H9 (cell line): Measurements from ENCODE around the gene ANK3. TPM values are rescaled to one million over a fixed set of nuclear protein-coding genes. Genes with fewer than 3 reads are reported as not detected.
A peak's percentile ranks its signal among the peaks of the same experiment; 100 is the strongest.

ENCODE experiments used
- DNase-seq: peaks from one replicate; pipeline ENCODE4 v3.0.0-alpha.2; 2017
- H2AFZ ChIP-seq: one replicate; pipeline ENCODE4 v1.6.1; 2013; ENCODE audit warnings: mild to moderate bottlenecking, low read length, control low read depth, moderate library complexity
- H2AK5ac ChIP-seq: 2 replicates; pipeline ENCODE4 v1.6.1; 2013; ENCODE audit warnings: low read length, control low read depth, mixed read lengths; ENCODE audit not compliant: insufficient read length
- H2BK120ac ChIP-seq: one replicate; pipeline ENCODE4 v1.6.1; 2013; ENCODE audit warnings: low read depth, mild to moderate bottlenecking, low read length, control low read depth, inconsistent platforms; ENCODE audit not compliant: poor library complexity, severe bottlenecking
- H2BK12ac ChIP-seq: 2 replicates; pipeline ENCODE4 v1.6.1; 2013; ENCODE audit warnings: low read length, control low read depth, mixed read lengths, low read depth; ENCODE audit not compliant: insufficient read length
- H2BK15ac ChIP-seq: 2 replicates; pipeline ENCODE4 v1.6.1; 2013; ENCODE audit warnings: low read depth, low read length, control low read depth
- H2BK20ac ChIP-seq: one replicate; pipeline ENCODE4 v1.6.1; 2013; ENCODE audit warnings: low read depth, mild to moderate bottlenecking, low read length, control low read depth, inconsistent platforms; ENCODE audit not compliant: poor library complexity, severe bottlenecking
- H2BK5ac ChIP-seq: 2 replicates; pipeline ENCODE4 v1.6.1; 2013; ENCODE audit warnings: low read length, control low read depth, mixed read lengths; ENCODE audit not compliant: insufficient read length
- H3K14ac ChIP-seq: 2 replicates; pipeline ENCODE4 v1.6.1; 2013; ENCODE audit warnings: low read length, control low read depth; ENCODE audit not compliant: insufficient read depth
- H3K18ac ChIP-seq: 2 replicates; pipeline ENCODE4 v1.6.1; 2013; ENCODE audit warnings: low read depth, mild to moderate bottlenecking, mixed read lengths, low read length, control low read depth; ENCODE audit not compliant: insufficient read length
- H3K23ac ChIP-seq: 2 replicates; pipeline ENCODE4 v1.6.1; 2013; ENCODE audit warnings: low read length, control low read depth, mixed read lengths, low read depth; ENCODE audit not compliant: insufficient read length
- H3K23me2 ChIP-seq: 2 replicates; pipeline ENCODE4 v1.6.1; 2013; ENCODE audit warnings: low read depth, mild to moderate bottlenecking, mixed read lengths, low read length, control low read depth; ENCODE audit not compliant: insufficient read length, poor library complexity, severe bottlenecking
- H3K27ac ChIP-seq: 2 replicates; pipeline ENCODE4 v1.5.1; 2013; ENCODE audit warnings: low read length, control low read depth, mixed read lengths, low read depth; ENCODE audit not compliant: insufficient read length
- H3K27me3 ChIP-seq: 2 replicates; pipeline ENCODE4 v1.6.1; 2013; ENCODE audit warnings: low read length, control low read depth, inconsistent platforms; ENCODE audit not compliant: insufficient read depth
- H3K4ac ChIP-seq: 2 replicates; pipeline ENCODE4 v1.6.1; 2013; ENCODE audit warnings: low read depth, mild to moderate bottlenecking, control low read depth, inconsistent platforms, low read length, moderate library complexity
- H3K4me1 ChIP-seq: 2 replicates; pipeline ENCODE4 v1.6.1; 2013; ENCODE audit warnings: low read length, control low read depth, inconsistent platforms; ENCODE audit not compliant: insufficient read depth
- H3K4me2 ChIP-seq: 2 replicates; pipeline ENCODE4 v1.6.1; 2013; ENCODE audit warnings: low read length, control low read depth, mixed read lengths; ENCODE audit not compliant: insufficient read length, insufficient read depth
- H3K56ac ChIP-seq: 2 replicates; pipeline ENCODE4 v1.6.1; 2013; ENCODE audit warnings: low read depth, mild to moderate bottlenecking, mixed read lengths, low read length, control low read depth; ENCODE audit not compliant: insufficient read length
- H3K79me1 ChIP-seq: 2 replicates; pipeline ENCODE4 v1.6.1; 2013; ENCODE audit warnings: low read depth, mild to moderate bottlenecking, moderate library complexity, low read length, control low read depth, inconsistent platforms; ENCODE audit not compliant: insufficient read depth, poor library complexity, severe bottlenecking
- H3K79me2 ChIP-seq: 2 replicates; pipeline ENCODE4 v1.6.1; 2013; ENCODE audit warnings: low read length, control low read depth, inconsistent platforms; ENCODE audit not compliant: insufficient read depth
- H3K9ac ChIP-seq: 2 replicates; pipeline ENCODE4 v1.6.1; 2013; ENCODE audit warnings: low read length, control low read depth, mixed read lengths; ENCODE audit not compliant: insufficient read length; ENCODE audit errors: extremely low read depth
- H3K9me3 ChIP-seq: one replicate; pipeline ENCODE4 v1.6.1; 2013; ENCODE audit warnings: low read depth, low read length, inconsistent platforms; ENCODE audit not compliant: control insufficient read depth
- H3T11ph ChIP-seq: one replicate; pipeline ENCODE4 v1.6.1; 2013; ENCODE audit warnings: mild to moderate bottlenecking, low read length, control low read depth, inconsistent platforms
- H4K20me1 ChIP-seq: one replicate; pipeline ENCODE4 v1.6.1; 2013; ENCODE audit not compliant: control insufficient read depth, insufficient read length, insufficient read depth
- H4K5ac ChIP-seq: 2 replicates; pipeline ENCODE4 v1.6.1; 2013; ENCODE audit warnings: low read depth, mild to moderate bottlenecking, mixed read lengths, low read length, control low read depth; ENCODE audit not compliant: insufficient read length
- H4K8ac ChIP-seq: replicated peaks from 2 replicates; pipeline ENCODE4 v1.6.1; 2013; ENCODE audit warnings: low read length, control low read depth, mixed read lengths, low read depth; ENCODE audit not compliant: insufficient read length
- H4K91ac ChIP-seq: 2 replicates; pipeline ENCODE4 v1.6.1; 2013; ENCODE audit warnings: low read depth, mild to moderate bottlenecking, moderate library complexity, mixed read lengths, low read length, control low read depth; ENCODE audit not compliant: insufficient read length
- H3K27ac Mint-ChIP-seq, 3 experiments: 2 replicates in 2 of 3; 3 replicates in 1 of 3; pipeline ENCODE4 v1.8.0; 2020 to 2021; ENCODE audit warnings: mixed read lengths in 3 of 3, mild to moderate bottlenecking in 1 of 3, moderate library complexity in 1 of 3
- H3K27me3 Mint-ChIP-seq: 2 replicates; pipeline ENCODE4 v1.8.0; 2021; ENCODE audit warnings: low read depth, mild to moderate bottlenecking, moderate library complexity, mixed read lengths
- H3K36me3 Mint-ChIP-seq, 3 experiments: 2 replicates in 2 of 3; 3 replicates in 1 of 3; pipeline ENCODE4 v1.8.0; 2020 to 2021; ENCODE audit warnings: low read depth in 3 of 3, mixed read lengths in 3 of 3; ENCODE audit not compliant: insufficient read depth in 1 of 3
- H3K4me1 Mint-ChIP-seq, 2 experiments: 2 replicates each; pipeline ENCODE4 v1.8.0; 2020; ENCODE audit warnings: mixed read lengths in 2 of 2
- H3K4me3 Mint-ChIP-seq, 2 experiments: 2 replicates in 1 of 2; 3 replicates in 1 of 2; pipeline ENCODE4 v1.8.0; 2020 to 2021; ENCODE audit warnings: mild to moderate bottlenecking in 2 of 2, mixed read lengths in 2 of 2, moderate library complexity in 1 of 2
- H3K9me3 Mint-ChIP-seq, 2 experiments: 2 replicates in 1 of 2; 3 replicates in 1 of 2; pipeline ENCODE4 v1.8.0; 2020; ENCODE audit warnings: mild to moderate bottlenecking in 2 of 2, mixed read lengths in 2 of 2, moderate library complexity in 1 of 2
- CTCF ChIP-seq: fragments of 200-600 bp; sonication (generic); conservative IDR thresholded peaks from 3 replicates; pipeline ENCODE4 v1.8.0; 2021; ENCODE audit warnings: antibody characterized with exemption, mild to moderate bottlenecking
- WGBS: extraction: QIAGEN DNeasy Blood & Tissue Kit; methylation state at CpG from one replicate; pipeline ENCODE4 v1.1.7; 2013; ENCODE audit warnings: missing lambda C conversion rate, low lambda C conversion rate, mixed read lengths; ENCODE audit not compliant: insufficient read length; ENCODE audit errors: extremely low coverage; 5-methylcytosine and 5-hydroxymethylcytosine counted together
- total RNA-seq: library from RNA; stranded (reverse); gene quantifications from 2 replicates; pipeline ENCODE4 v1.2.1, GENCODE V29; 2021

ANK3 gene
- total RNA-seq, 1 experiment from 2014 or later, result 59.6 TPM

DNA sequence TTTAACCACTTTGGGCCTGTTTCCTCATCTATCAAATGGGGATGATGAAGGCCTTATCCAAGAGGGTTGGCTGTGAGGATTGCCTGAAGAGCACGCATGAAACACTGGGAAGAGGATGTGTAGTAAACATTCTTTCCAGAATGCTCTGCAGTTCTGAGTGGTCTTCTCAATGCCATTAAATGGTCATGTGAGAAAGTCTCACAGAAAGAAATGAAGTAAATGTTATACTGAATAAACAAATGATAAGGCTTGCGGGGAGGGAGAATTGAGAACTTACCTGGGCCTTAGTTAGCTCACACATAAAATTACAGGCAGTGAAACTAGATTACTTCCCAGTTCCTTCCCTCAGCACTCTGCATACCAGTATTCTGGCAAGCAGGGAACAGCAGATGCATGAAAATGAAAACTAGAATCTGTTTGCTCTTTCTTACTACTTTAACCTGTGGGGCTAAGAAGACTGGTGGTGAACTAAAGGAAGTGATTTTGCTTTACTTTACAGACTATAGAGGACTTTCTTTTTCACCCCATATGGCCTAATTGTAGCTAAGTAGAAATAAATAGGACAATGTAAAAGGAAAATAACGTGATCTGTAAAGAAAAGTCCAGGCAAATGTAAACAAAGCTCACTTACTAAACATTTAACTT lies 348.1 kb downstream of the ANK3 start:
- Histone ChIP-seq H3K4me1 (no peaks in the 10 kb centered on the region), H2BK5ac (no peak overlapping the region), H3K4me2 (no peak overlapping the region), H4K5ac (no peak overlapping the region), H3K14ac (no peak overlapping the region), H2AFZ (no peak overlapping the region), H3K18ac (no peak overlapping the region), H4K8ac (no peak overlapping the region), H2BK15ac (no peak overlapping the region), H3K23me2 (no peaks in the 10 kb centered on the region), H3K4ac (no peak overlapping the region), H2AK5ac (no peak overlapping the region), H4K20me1 (no peaks in the 10 kb centered on the region), H3K23ac (no peak overlapping the region), H3K9ac (no peak overlapping the region), H3K27me3 (no peaks in the 10 kb centered on the region), H3K9me3 (no peaks in the 10 kb centered on the region), H3K56ac (no peak overlapping the region), H4K91ac (no peak overlapping the region), H3T11ph (no peak overlapping the region), H3K79me2 (no peaks in the 10 kb centered on the region), H2BK12ac (no peak overlapping the region), H3K27ac (no peak overlapping the region), H2BK120ac (no peak overlapping the region), H2BK20ac (no peak overlapping the region), H3K79me1 (no peaks in the 10 kb centered on the region)
- Mint-ChIP-seq H3K9me3 (no peaks in the 10 kb centered on the region), H3K4me3 (no peak overlapping the region), H3K27me3 (no peaks in the 10 kb centered on the region), H3K36me3 (peaks cover 0 to 4% (median 0%) of the 10 kb centered on the region in 3 experiments; a peak in 2 of 7 replicates), H3K4me1 (peaks cover 10 to 26% of the 10 kb centered on the region in 2 experiments; a peak in 3 of 4 replicates), H3K27ac (peak overlapping the region in 1 of 3 experiments; percentile 3; a peak in 1 of 7 replicates)
- TF ChIP-seq CTCF, result no peak
- WGBS, result no CpG with 5 or more reads among the region's 3 CpGs
- DNase-seq, result no peak
